Measurements from ENCODE around the gene PRR27.

The PRR27 gene

GRCh38 chr4:70153937-70154336 is at the start of gene PRR27:
Gene PRR27 (plus strand): TSS chr4:70154237. CDS start chr4:70154376, 139 bp downstream.
- H3K4me3 ChIP-seq (ENCODE audit: low read length): no peak within 1 kb of the TSS
- no peaks in the 10 kb centered on the region for H3K9me2 ChIP-seq (replicated peaks; ENCODE audit: control insufficient read depth, low read length)
- H3K36me3 ChIP-seq (ENCODE audit: control insufficient read depth, low read length): no peaks in the 10 kb centered on the region
- H3K4me2 ChIP-seq (ENCODE audit: low read length): no peak within 1 kb of the TSS
- no peaks in the 10 kb centered on the region for H3K4me1 ChIP-seq (ENCODE audit: control insufficient read depth, low read length)
- no peak for TF ChIP-seq EZH2phosphoT487 (IDR thresholded peaks at IDR 0.05; ENCODE audit: borderline replicate concordance, low read length)
- peaks cover 2% of the 10 kb centered on the region; the same call in 1 of the 2 replicates for H3K27me3 ChIP-seq (ENCODE audit: control insufficient read depth, low read length)
- no peaks in the 10 kb centered on the region for H3K9me3 ChIP-seq (ENCODE audit: control insufficient read depth, insufficient read depth, low read length)
- H3F3A ChIP-seq (ENCODE audit: control insufficient read depth, insufficient read depth): no peaks in the 10 kb centered on the region
- H3K79me2 ChIP-seq (ENCODE audit: control insufficient read depth, low read length): no peaks in the 10 kb centered on the region
- no peak within 1 kb of the TSS for H3K27ac ChIP-seq (ENCODE audit: low read depth, low read length)
- H4K20me1 ChIP-seq (ENCODE audit: control insufficient read depth, insufficient read depth, low read depth, low read length): no peaks in the 10 kb centered on the region

- Histone ChIP-seq H3K4me2 (ENCODE audit: low read length) (no peak overlapping the region), H3K27ac (ENCODE audit: low read depth, low read length) (no peak overlapping the region), H3K27me3 (ENCODE audit: control insufficient read depth, low read length) (no peaks in the 10 kb centered on the region), H3K9me3 (ENCODE audit: control insufficient read depth, insufficient read depth, low read length) (no peaks in the 10 kb centered on the region), H3K36me3 (ENCODE audit: control insufficient read depth, low read length) (no peaks in the 10 kb centered on the region), H3F3A (ENCODE audit: control insufficient read depth, insufficient read depth) (no peaks in the 10 kb centered on the region), H3K79me2 (ENCODE audit: control insufficient read depth, low read length) (no peaks in the 10 kb centered on the region), H4K20me1 (ENCODE audit: control insufficient read depth, insufficient read depth, low read depth, low read length) (no peaks in the 10 kb centered on the region), H3K4me1 (ENCODE audit: control insufficient read depth, low read length) (no peaks in the 10 kb centered on the region), H3K4me3 (ENCODE audit: low read length) (no peak overlapping the region), H3K9me2 (replicated peaks; ENCODE audit: control insufficient read depth, low read length) (no peaks in the 10 kb centered on the region; the same call in 1 of the 2 replicates)
- TF ChIP-seq EZH2phosphoT487 (IDR thresholded peaks at IDR 0.05; ENCODE audit: borderline replicate concordance, low read length) (no peak), CTCF (IDR thresholded peaks at IDR 0.05; ENCODE audit: low read depth, low read length, poor library complexity, severe bottlenecking) (no peak)
Observed at GRCh38 chr4:70110917-70111316, 43.1 kb upstream of the PRR27 start.

GRCh38 chr4:70113656-70114055 is 40.4 kb upstream of the PRR27 start:
- no peak overlapping the region for H3K4me3 ChIP-seq (ENCODE audit: low read length)
- H3F3A ChIP-seq (ENCODE audit: control insufficient read depth, insufficient read depth): no peaks in the 10 kb centered on the region
- no peaks in the 10 kb centered on the region for H3K9me3 ChIP-seq (ENCODE audit: control insufficient read depth, insufficient read depth, low read length)
- H3K27me3 ChIP-seq (ENCODE audit: control insufficient read depth, low read length): no peaks in the 10 kb centered on the region
- no peaks in the 10 kb centered on the region for H3K4me1 ChIP-seq (ENCODE audit: control insufficient read depth, low read length)
- H3K36me3 ChIP-seq (ENCODE audit: control insufficient read depth, low read length): no peaks in the 10 kb centered on the region
- H3K9me2 ChIP-seq (replicated peaks; ENCODE audit: control insufficient read depth, low read length): no peaks in the 10 kb centered on the region; the same call in 1 of the 2 replicates
- H3K79me2 ChIP-seq (ENCODE audit: control insufficient read depth, low read length): no peaks in the 10 kb centered on the region
- no peaks in the 10 kb centered on the region for H4K20me1 ChIP-seq (ENCODE audit: control insufficient read depth, insufficient read depth, low read depth, low read length)
- no peak overlapping the region for H3K4me2 ChIP-seq (ENCODE audit: low read length)
- TF ChIP-seq EZH2phosphoT487 (IDR thresholded peaks at IDR 0.05; ENCODE audit: borderline replicate concordance, low read length) (no peak), CTCF (IDR thresholded peaks at IDR 0.05; ENCODE audit: low read depth, low read length, poor library complexity, severe bottlenecking) (no peak)
- no peak overlapping the region for H3K27ac ChIP-seq (ENCODE audit: low read depth, low read length)

GRCh38 chr4:70114096-70114495 is 39.9 kb upstream of the PRR27 start:
- no peak overlapping the region for H3K4me3 ChIP-seq (ENCODE audit: low read length)
- TF ChIP-seq CTCF (IDR thresholded peaks at IDR 0.05; ENCODE audit: low read depth, low read length, poor library complexity, severe bottlenecking) (no peak), EZH2phosphoT487 (IDR thresholded peaks at IDR 0.05; ENCODE audit: borderline replicate concordance, low read length) (no peak)
- no peak overlapping the region for H3K4me2 ChIP-seq (ENCODE audit: low read length)
- no peaks in the 10 kb centered on the region; the same call in 1 of the 2 replicates for H3K9me2 ChIP-seq (replicated peaks; ENCODE audit: control insufficient read depth, low read length)
- H4K20me1 ChIP-seq (ENCODE audit: control insufficient read depth, insufficient read depth, low read depth, low read length): no peaks in the 10 kb centered on the region
- no peaks in the 10 kb centered on the region for H3K36me3 ChIP-seq (ENCODE audit: control insufficient read depth, low read length)
- H3K27me3 ChIP-seq (ENCODE audit: control insufficient read depth, low read length): no peaks in the 10 kb centered on the region
- no peaks in the 10 kb centered on the region for H3K9me3 ChIP-seq (ENCODE audit: control insufficient read depth, insufficient read depth, low read length)
- no peaks in the 10 kb centered on the region for H3K79me2 ChIP-seq (ENCODE audit: control insufficient read depth, low read length)
- no peak overlapping the region for H3K27ac ChIP-seq (ENCODE audit: low read depth, low read length)
- no peaks in the 10 kb centered on the region for H3F3A ChIP-seq (ENCODE audit: control insufficient read depth, insufficient read depth)
- H3K4me1 ChIP-seq (ENCODE audit: control insufficient read depth, low read length): no peaks in the 10 kb centered on the region

Data from DOHH2 (cell line).